ENCODE results near the gene EPB41L2. TPM values are rescaled to one million over a fixed set of nuclear protein-coding genes. Genes with fewer than 3 reads are reported as not detected.

Gene EPB41L2
- total and polyA plus RNA-seq, 2 donors from 2014 or later, result 19.6 to 111 TPM

DNA sequence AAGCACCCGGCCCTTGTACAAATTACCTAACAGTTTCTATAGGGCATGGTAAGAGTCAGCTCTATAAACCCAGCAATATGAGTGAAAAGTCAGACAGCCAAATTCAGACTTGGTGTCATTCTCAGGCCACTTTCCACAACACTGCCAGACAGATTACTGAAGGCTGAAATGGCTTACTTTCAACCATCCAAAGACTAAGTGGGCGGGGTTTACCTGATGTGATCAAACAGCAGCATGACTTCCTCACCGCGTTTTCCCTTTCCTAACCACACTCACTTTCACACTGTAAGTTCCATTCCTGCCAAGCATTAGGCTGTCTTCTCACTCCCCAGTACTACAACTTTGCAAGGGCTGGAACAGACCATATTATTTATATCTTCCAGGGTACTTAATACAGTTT, 149.9 kb downstream of the EPB41L2 start:
- no peaks in the 10 kb centered on the region for H3K36me3 ChIP-seq (ENCODE audit: control insufficient read depth in 2 of 3, insufficient read depth in 3 of 3, low read length in 3 of 3)
- DNase-seq (no peak), FAIRE-seq (no peak)
- no peaks in the 10 kb centered on the region for H3K9me3 ChIP-seq (ENCODE audit: control insufficient read depth in 2 of 3, insufficient read depth in 1 of 3, low read length in 3 of 3)
- no peak overlapping the region for H3K9ac ChIP-seq (ENCODE audit: low read length in 3 of 3)
- no peak overlapping the region for H3K4me3 ChIP-seq (ENCODE audit: low read length in 3 of 3)
- TF ChIP-seq, protein P1, sequence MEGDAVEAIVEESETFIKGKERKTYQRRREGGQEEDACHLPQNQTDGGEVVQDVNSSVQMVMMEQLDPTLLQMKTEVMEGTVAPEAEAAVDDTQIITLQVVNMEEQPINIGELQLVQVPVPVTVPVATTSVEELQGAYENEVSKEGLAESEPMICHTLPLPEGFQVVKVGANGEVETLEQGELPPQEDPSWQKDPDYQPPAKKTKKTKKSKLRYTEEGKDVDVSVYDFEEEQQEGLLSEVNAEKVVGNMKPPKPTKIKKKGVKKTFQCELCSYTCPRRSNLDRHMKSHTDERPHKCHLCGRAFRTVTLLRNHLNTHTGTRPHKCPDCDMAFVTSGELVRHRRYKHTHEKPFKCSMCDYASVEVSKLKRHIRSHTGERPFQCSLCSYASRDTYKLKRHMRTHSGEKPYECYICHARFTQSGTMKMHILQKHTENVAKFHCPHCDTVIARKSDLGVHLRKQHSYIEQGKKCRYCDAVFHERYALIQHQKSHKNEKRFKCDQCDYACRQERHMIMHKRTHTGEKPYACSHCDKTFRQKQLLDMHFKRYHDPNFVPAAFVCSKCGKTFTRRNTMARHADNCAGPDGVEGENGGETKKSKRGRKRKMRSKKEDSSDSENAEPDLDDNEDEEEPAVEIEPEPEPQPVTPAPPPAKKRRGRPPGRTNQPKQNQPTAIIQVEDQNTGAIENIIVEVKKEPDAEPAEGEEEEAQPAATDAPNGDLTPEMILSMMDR (IDR thresholded peaks at IDR 0.05; ENCODE audit: borderline replicate concordance, extremely low read depth, insufficient read depth), result no peak
- no peaks in the 10 kb centered on the region for H3K27me3 ChIP-seq (ENCODE audit: control insufficient read depth, insufficient read depth, low read length)
- intact Hi-C loops (cut with DNase I), result no loop called here
- no peak overlapping the region for H3K27ac ChIP-seq (ENCODE audit: low read depth in 2 of 2, low read length in 2 of 2)
- H3K4me1 ChIP-seq (ENCODE audit: control insufficient read depth in 2 of 3, insufficient read depth in 2 of 3, low read depth in 1 of 3, low read length in 3 of 3), result peaks cover 0 to 1% (median 0%) of the 10 kb centered on the region in 3 donors

DNA sequence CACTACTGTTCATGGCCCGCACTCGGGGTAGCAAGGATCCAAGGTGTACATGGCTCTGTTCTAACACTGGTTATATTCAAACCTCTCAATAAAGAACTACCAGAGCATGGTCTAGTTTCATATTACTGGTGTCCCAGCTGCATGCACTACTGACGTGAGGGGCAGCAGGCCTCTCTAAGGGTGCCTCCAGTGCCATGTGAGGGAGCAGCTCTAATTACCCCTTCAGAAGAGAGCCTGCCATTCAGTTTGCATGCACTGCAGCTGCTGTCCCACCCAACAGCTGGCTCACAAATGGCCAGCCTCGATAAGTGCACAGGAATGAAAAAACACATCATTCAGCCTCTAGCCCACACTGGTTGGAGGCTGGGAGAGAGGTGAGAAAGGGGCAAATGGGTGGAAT, 150.6 kb downstream of the EPB41L2 start:
- no peak for FAIRE-seq
- DNase-seq, result no peak
- Histone ChIP-seq H3K4me3 (ENCODE audit: low read length in 3 of 3) (no peak overlapping the region), H3K27ac (ENCODE audit: low read depth in 2 of 2, low read length in 2 of 2) (no peak overlapping the region), H3K9ac (ENCODE audit: low read length in 3 of 3) (no peak overlapping the region), H3K27me3 (ENCODE audit: control insufficient read depth, insufficient read depth, low read length) (no peaks in the 10 kb centered on the region), H3K9me3 (ENCODE audit: control insufficient read depth in 2 of 3, insufficient read depth in 1 of 3, low read length in 3 of 3) (no peaks in the 10 kb centered on the region), H3K4me1 (ENCODE audit: control insufficient read depth in 2 of 3, insufficient read depth in 2 of 3, low read depth in 1 of 3, low read length in 3 of 3) (peaks cover 0 to 6% (median 0%) of the 10 kb centered on the region in 3 donors), H3K36me3 (ENCODE audit: control insufficient read depth in 2 of 3, insufficient read depth in 3 of 3, low read length in 3 of 3) (no peaks in the 10 kb centered on the region)
- intact Hi-C loops (cut with DNase I), result no loop called here
- TF ChIP-seq, protein P1 (IDR thresholded peaks at IDR 0.05; ENCODE audit: borderline replicate concordance, extremely low read depth, insufficient read depth), result no peak

DNA sequence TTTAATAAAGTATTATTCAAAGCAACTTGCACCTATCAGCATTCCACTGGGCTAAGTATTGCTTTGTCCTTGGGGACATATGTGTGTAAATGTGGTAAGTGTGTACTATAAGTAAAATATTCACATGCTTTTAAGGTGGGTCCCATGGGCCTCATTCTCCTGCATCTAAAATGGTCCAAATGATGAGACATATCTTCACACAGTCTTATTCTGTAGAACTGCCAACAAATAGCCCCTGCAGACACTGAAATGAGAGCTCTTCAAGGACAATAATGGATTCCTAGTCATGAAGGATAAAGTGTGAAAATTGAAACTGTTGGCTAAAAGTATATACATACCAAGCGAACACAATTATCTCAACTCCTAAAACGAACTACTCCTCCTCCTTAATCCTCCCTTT, 154.1 kb downstream of the EPB41L2 start:
- FAIRE-seq (no peak), DNase-seq (no peak)
- Histone ChIP-seq H3K4me1 (ENCODE audit: control insufficient read depth in 2 of 3, insufficient read depth in 2 of 3, low read depth in 1 of 3, low read length in 3 of 3) (peaks cover 0 to 6% (median 0%) of the 10 kb centered on the region in 3 donors), H3K9me3 (ENCODE audit: control insufficient read depth in 2 of 3, insufficient read depth in 1 of 3, low read length in 3 of 3) (no peaks in the 10 kb centered on the region), H3K27me3 (ENCODE audit: control insufficient read depth, insufficient read depth, low read length) (no peaks in the 10 kb centered on the region), H3K9ac (ENCODE audit: low read length in 3 of 3) (no peak overlapping the region), H3K27ac (ENCODE audit: low read depth in 2 of 2, low read length in 2 of 2) (no peak overlapping the region), H3K4me3 (ENCODE audit: low read length in 3 of 3) (no peak overlapping the region), H3K36me3 (ENCODE audit: control insufficient read depth in 2 of 3, insufficient read depth in 3 of 3, low read length in 3 of 3) (no peaks in the 10 kb centered on the region)
- intact Hi-C loops (cut with DNase I), result no loop called here
- TF ChIP-seq, protein P1 (IDR thresholded peaks at IDR 0.05; ENCODE audit: borderline replicate concordance, extremely low read depth, insufficient read depth), result no peak

DNA sequence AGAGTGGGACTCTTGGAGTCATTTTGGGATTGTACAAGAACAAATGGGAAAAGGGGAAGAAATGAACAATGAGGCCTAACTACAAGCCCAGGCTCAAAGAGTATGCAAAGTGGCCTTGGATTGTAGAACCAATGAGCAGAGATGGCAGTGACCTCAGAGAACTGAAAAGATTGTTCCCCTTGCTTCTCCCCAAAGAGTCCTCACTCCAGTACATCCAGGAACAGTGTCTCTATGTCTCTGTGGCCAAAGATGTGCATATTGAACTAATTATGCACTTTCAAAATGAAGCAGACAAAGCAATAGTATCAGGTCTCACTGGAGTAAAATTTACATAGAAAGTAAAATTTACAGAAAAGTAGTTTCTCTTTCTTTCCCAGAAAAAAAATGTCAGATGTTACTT, 154.9 kb downstream of the EPB41L2 start:
- Histone ChIP-seq H3K4me3 (ENCODE audit: low read length in 3 of 3) (no peak overlapping the region), H3K27me3 (ENCODE audit: control insufficient read depth, insufficient read depth, low read length) (no peaks in the 10 kb centered on the region), H3K9ac (ENCODE audit: low read length in 3 of 3) (no peak overlapping the region), H3K36me3 (ENCODE audit: control insufficient read depth in 2 of 3, insufficient read depth in 3 of 3, low read length in 3 of 3) (no peaks in the 10 kb centered on the region), H3K27ac (ENCODE audit: low read depth in 2 of 2, low read length in 2 of 2) (no peak overlapping the region), H3K9me3 (ENCODE audit: control insufficient read depth in 2 of 3, insufficient read depth in 1 of 3, low read length in 3 of 3) (no peaks in the 10 kb centered on the region), H3K4me1 (ENCODE audit: control insufficient read depth in 2 of 3, insufficient read depth in 2 of 3, low read depth in 1 of 3, low read length in 3 of 3) (peaks cover 0 to 6% (median 0%) of the 10 kb centered on the region in 3 donors)
- intact Hi-C loops (cut with DNase I), result no loop called here
- TF ChIP-seq, protein P1 (IDR thresholded peaks at IDR 0.05; ENCODE audit: borderline replicate concordance, extremely low read depth, insufficient read depth), result no peak
- FAIRE-seq (no peak), DNase-seq (no peak)

Data from kidney (tissue), 14 donors.